Sigmoid colon (tissue), 7 donors: ENCODE results near the gene KDM4D. TPM values are rescaled to one million over a fixed set of nuclear protein-coding genes. Genes with fewer than 3 reads are reported as not detected.

ENCODE experiments used
- DNase-seq: peaks from one replicate; pipeline ENCODE4 v3.0.0-alpha.2; 2019
- H3K27ac ChIP-seq, 4 donors: fragments of 200-600 bp; sonication (generic); one replicate each; pipeline ENCODE4 v1.5.1; 2016 to 2019; ENCODE audit warnings: mild to moderate bottlenecking in 1 of 4
- H3K27me3 ChIP-seq, 3 donors: fragments of 200-600 bp; sonication (generic); one replicate each; pipeline ENCODE4 v1.5.1; 2019; ENCODE audit warnings: mild to moderate bottlenecking in 1 of 3
- H3K36me3 ChIP-seq, 4 donors: fragments of 200-600 bp; sonication (generic); one replicate each; pipeline ENCODE4 v1.5.1; 2016 to 2019
- H3K4me1 ChIP-seq, 4 donors: fragments of 200-600 bp; sonication (generic); one replicate each; pipeline ENCODE4 v1.5.1; 2017 to 2019
- H3K4me3 ChIP-seq, 4 donors: fragments of 200-600 bp; sonication (generic); one replicate each; pipeline ENCODE4 v1.5.1; 2017 to 2019; ENCODE audit warnings: mild to moderate bottlenecking in 2 of 4, moderate library complexity in 1 of 4
- H3K9me3 ChIP-seq, 4 donors: fragments of 200-600 bp in 3 of 4; sonication (generic) in 3 of 4; one replicate each; pipeline versions ENCODE4 v1.5.1 to v1.6.1; 2013 to 2019
- EP300 ChIP-seq, 4 donors: sonication (generic); formaldehyde crosslinking; IDR thresholded peaks; one replicate each; pipeline ENCODE4 v1.6.1; 2017; ENCODE audit warnings: antibody characterized with exemption in 4 of 4
- POLR2A ChIP-seq, 2 donors: fragments of 450-650 bp; IDR thresholded peaks; one replicate each; pipeline ENCODE4 v1.6.1; 2016; ENCODE audit warnings: antibody characterized with exemption in 2 of 2, mild to moderate bottlenecking in 2 of 2, moderate library complexity in 2 of 2
- POLR2AphosphoS5 ChIP-seq, 4 donors: sonication (generic); formaldehyde crosslinking; IDR thresholded peaks; one replicate each; pipeline ENCODE4 v1.6.1; 2017; ENCODE audit warnings: antibody characterized with exemption in 4 of 4
- WGBS, 2 donors: extraction: QIAGEN DNeasy Blood & Tissue Kit; methylation state at CpG; one replicate each; pipeline ENCODE4 v1.1.7; 2013; 5-methylcytosine and 5-hydroxymethylcytosine counted together
- intact Hi-C: fragments of 100-400 bp; cut with DNase I; formaldehyde crosslinking; loops from one replicate; pipeline ENCODE4 v1.15.1; 2023
- polyA plus RNA-seq, 3 donors: library from polyadenylated mRNA; stranded (reverse); fragments of 200-250 nt; gene quantifications; one replicate each; pipeline ENCODE4 v1.2.3, GENCODE V29; 2013
- total RNA-seq, 4 donors: library from RNA; depleted of rRNA; stranded (reverse); fragments of >200 nt; gene quantifications; one replicate each; pipeline ENCODE4 v1.1.0, GENCODE V29; 2016
- TF ChIP-seq, protein P1 (sequence below), 4 experiments: fragments of 450-650 bp in 3 of 4; fragments of 200-600 bp in 1 of 4; IDR thresholded peaks; one replicate each; pipeline ENCODE4 v1.5.1; 2016 to 2019; ENCODE audit warnings: antibody characterized with exemption in 4 of 4, mild to moderate bottlenecking in 3 of 4, moderate library complexity in 2 of 4
- donor health status: healthy with polysubstance abuse.
- donor health status: Bipolar disorder and iron deficiency.
- donor health status: healthy.

Gene KDM4D
- under 1 TPM in 3 of 4 donors, not detected in 1; 0.33 to 0.55 (median 0.36) TPM for total RNA-seq
- polyA plus RNA-seq = under 1 TPM in 2 of 3 donors, not detected in 1; 0.55 to 0.60 TPM

- intact Hi-C loops = loop anchor here (2.0 to 10.0 kb wide), 6 partner anchors 93 to 789 kb away; partner anchors contain the start of genes AMOTL1, ANKRD49, MRE11 and SRSF8
- TF ChIP-seq, protein P1, sequence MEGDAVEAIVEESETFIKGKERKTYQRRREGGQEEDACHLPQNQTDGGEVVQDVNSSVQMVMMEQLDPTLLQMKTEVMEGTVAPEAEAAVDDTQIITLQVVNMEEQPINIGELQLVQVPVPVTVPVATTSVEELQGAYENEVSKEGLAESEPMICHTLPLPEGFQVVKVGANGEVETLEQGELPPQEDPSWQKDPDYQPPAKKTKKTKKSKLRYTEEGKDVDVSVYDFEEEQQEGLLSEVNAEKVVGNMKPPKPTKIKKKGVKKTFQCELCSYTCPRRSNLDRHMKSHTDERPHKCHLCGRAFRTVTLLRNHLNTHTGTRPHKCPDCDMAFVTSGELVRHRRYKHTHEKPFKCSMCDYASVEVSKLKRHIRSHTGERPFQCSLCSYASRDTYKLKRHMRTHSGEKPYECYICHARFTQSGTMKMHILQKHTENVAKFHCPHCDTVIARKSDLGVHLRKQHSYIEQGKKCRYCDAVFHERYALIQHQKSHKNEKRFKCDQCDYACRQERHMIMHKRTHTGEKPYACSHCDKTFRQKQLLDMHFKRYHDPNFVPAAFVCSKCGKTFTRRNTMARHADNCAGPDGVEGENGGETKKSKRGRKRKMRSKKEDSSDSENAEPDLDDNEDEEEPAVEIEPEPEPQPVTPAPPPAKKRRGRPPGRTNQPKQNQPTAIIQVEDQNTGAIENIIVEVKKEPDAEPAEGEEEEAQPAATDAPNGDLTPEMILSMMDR (IDR thresholded peaks at IDR 0.05) = no peak
- no peak for TF ChIP-seq EP300 (IDR thresholded peaks at IDR 0.05)
- peak in 1 of 2 donors; percentile 26 for TF ChIP-seq POLR2A (IDR thresholded peaks at IDR 0.05)
- peak; percentile 72 to 87 (median 85) for TF ChIP-seq POLR2AphosphoS5 (IDR thresholded peaks at IDR 0.05)
- Histone ChIP-seq H3K4me1 (peaks cover 0 to 14% (median 12%) of the 10 kb centered on the region in 4 donors), H3K27ac (peak within 1 kb of the TSS; percentile 81 to 88 (median 82)), H3K4me3 (peak within 1 kb of the TSS; percentile 84 to 93 (median 86)), H3K9me3 (no peaks in the 10 kb centered on the region), H3K36me3 (peaks cover 25 to 36% (median 32%) of the 10 kb centered on the region in 4 donors), H3K27me3 (no peaks in the 10 kb centered on the region)
- DNase-seq = peak; percentile 97
- WGBS, 2 donors = 1% methylated on average over 65 to 66 of the region's 66 CpGs
These were observed at the start of gene KDM4D, which contains the start of gene CWC15 for GRCh38 chr11:94973099-94973968. TSS of gene KDM4D (plus strand) at chr11:94973709. CDS start at chr11:94997373, 23,664 bp downstream. TSS of gene CWC15 (minus strand) at chr11:94973556. CDS start at chr11:94972185, 1,371 bp downstream.

DNA sequence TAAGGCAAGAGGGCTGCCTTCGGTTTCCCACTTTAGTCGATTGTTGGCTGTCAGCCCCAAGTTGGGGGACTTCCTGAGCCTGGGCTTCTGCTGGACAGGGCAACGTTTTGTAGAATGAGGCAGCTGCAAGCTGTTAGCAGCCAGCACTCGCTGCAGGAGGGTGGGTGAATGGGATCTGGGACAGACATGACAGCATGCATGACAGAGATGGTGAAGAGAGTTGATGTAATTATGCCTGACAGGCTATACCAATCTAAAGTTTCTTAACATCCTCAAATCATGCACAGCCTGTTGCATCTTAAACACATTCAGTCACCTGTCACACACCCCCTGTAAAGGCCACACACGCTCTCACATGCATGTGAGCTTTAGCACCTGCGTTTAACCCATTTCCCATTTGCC lies 49.3 kb upstream of the KDM4D start:
- H3K9me3 ChIP-seq = no peaks in the 10 kb centered on the region
- H3K27ac ChIP-seq = no peak overlapping the region
- TF ChIP-seq EP300 (IDR thresholded peaks at IDR 0.05) = no peak
- TF ChIP-seq, protein P1 (IDR thresholded peaks at IDR 0.05) = no peak
- TF ChIP-seq POLR2AphosphoS5 (IDR thresholded peaks at IDR 0.05) = no peak
- TF ChIP-seq POLR2A (IDR thresholded peaks at IDR 0.05) = no peak
- 55 to 73% methylated on average over 6 of the region's 6 CpGs for WGBS, 2 donors
- intact Hi-C loops = no loop called here
- peaks cover 0 to 28% (median 20%) of the 10 kb centered on the region in 4 donors for H3K4me1 ChIP-seq
- no peaks in the 10 kb centered on the region for H3K36me3 ChIP-seq
- H3K27me3 ChIP-seq = no peaks in the 10 kb centered on the region
- no peak for DNase-seq
- H3K4me3 ChIP-seq = no peak overlapping the region

DNA sequence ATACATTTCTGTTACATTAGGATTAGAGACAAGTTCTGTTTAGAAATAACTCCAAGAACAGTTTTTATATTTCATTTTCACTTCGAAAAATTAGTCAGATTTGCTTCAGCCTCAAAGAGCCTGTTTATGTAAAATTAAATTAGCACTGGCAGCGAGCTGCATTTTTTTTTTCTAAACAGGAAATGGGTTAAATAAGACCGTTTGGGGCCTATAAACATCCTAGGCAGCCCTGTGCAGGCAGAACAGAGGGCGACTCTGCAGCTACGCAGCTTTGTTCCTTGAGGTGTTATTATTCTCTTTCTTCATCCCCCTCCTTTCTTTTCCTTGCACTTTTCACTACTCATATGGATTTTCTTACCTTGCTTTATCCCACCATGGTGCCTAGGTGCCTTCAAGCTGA lies 48.9 kb upstream of the KDM4D start:
- Histone ChIP-seq H3K27me3 (no peaks in the 10 kb centered on the region), H3K27ac (peak overlapping the region in 2 of 4 donors; percentile 1 to 34), H3K9me3 (no peaks in the 10 kb centered on the region), H3K4me3 (no peak overlapping the region), H3K4me1 (peaks cover 0 to 28% (median 20%) of the 10 kb centered on the region in 4 donors), H3K36me3 (no peaks in the 10 kb centered on the region)
- TF ChIP-seq EP300 (IDR thresholded peaks at IDR 0.05) = no peak
- TF ChIP-seq, protein P1 (IDR thresholded peaks at IDR 0.05) = no peak
- TF ChIP-seq POLR2A (IDR thresholded peaks at IDR 0.05) = no peak
- TF ChIP-seq POLR2AphosphoS5 (IDR thresholded peaks at IDR 0.05) = no peak
- no peak for DNase-seq
- intact Hi-C loops = no loop called here
- WGBS, 2 donors = 31 to 50% methylated on average over 5 of the region's 5 CpGs

DNA sequence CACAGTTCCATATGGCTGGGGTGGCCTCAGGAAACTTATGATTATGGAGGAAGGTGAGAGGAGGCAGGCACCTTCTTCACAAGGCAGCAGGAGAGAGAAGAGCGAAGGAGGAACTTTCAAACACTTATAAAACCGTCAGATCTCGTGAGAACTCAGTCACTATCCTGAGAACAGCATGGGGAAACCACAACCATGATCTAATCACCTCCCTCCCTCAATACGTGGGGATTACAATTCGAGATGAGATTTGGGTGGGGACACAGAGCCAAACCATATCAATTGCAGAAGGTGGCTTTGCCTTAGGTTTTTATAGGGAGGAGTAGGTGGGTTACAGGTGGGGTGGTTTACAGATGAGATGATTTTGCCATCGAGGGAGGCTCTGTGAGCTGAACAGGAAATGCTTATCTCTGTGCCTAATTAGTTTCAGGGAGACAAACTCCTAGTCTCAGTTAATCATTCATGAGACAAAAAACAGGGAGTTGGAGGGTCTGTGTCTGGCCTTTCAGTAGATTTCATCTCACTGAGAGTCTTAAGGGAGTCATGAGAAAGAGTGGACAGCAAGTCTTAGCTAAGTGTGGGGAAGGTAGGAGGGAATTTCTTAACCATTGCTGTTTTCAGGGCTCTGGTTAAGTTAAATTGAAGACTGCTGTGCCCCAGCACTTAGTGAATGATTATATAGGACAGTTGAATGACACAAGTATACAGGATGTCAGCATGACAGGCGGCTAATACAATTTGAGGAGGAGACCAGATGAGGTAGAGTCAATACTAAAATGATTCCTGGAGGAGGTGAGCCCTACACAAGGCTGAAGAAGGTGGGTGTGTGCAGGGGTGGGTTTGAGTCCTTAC lies 47.9 kb upstream of the KDM4D start:
- H3K27ac ChIP-seq = peak overlapping the region; percentile 53 to 78 (median 70)
- 44 to 48% methylated on average over 7 of the region's 7 CpGs for WGBS, 2 donors
- no peaks in the 10 kb centered on the region for H3K36me3 ChIP-seq
- TF ChIP-seq, protein P1 (IDR thresholded peaks at IDR 0.05) = no peak
- no peak for TF ChIP-seq POLR2A (IDR thresholded peaks at IDR 0.05)
- TF ChIP-seq POLR2AphosphoS5 (IDR thresholded peaks at IDR 0.05) = no peak
- TF ChIP-seq EP300 (IDR thresholded peaks at IDR 0.05) = no peak
- no peak for DNase-seq
- no peaks in the 10 kb centered on the region for H3K9me3 ChIP-seq
- intact Hi-C loops = no loop called here
- H3K27me3 ChIP-seq = no peaks in the 10 kb centered on the region
- no peak overlapping the region for H3K4me3 ChIP-seq
- H3K4me1 ChIP-seq = peaks cover 0 to 28% (median 20%) of the 10 kb centered on the region in 4 donors
